Fibroblast of lung (primary cell): Measurements from ENCODE around the gene POLR1C. TPM values are rescaled to one million over a fixed set of nuclear protein-coding genes. Genes with fewer than 3 reads are reported as not detected.

Experiments used
- DNase-seq, 2 donors: peaks; one replicate each; pipeline versions ENCODE4 v3.0.0 to v3.0.0-alpha.2; 2010; ENCODE audit warnings: low read depth in 2 of 2
- H2AFZ ChIP-seq: 2 replicates; pipeline ENCODE4 v1.5.1; 2012; ENCODE audit warnings: low read length, control low read depth, inconsistent platforms
- H3K27ac ChIP-seq: 2 replicates; pipeline ENCODE4 v1.5.1; 2011; ENCODE audit warnings: low read length, control low read depth; ENCODE audit not compliant: insufficient read depth
- H3K27me3 ChIP-seq: 2 replicates; pipeline ENCODE4 v1.5.1; 2011; ENCODE audit warnings: mild to moderate bottlenecking, low read length; ENCODE audit not compliant: control insufficient read depth, insufficient read depth
- H3K36me3 ChIP-seq: 2 replicates; pipeline ENCODE4 v1.5.1; 2011; ENCODE audit warnings: low read length; ENCODE audit not compliant: control insufficient read depth, insufficient read depth
- H3K4me1 ChIP-seq: 2 replicates; pipeline ENCODE4 v1.5.1; 2011; ENCODE audit warnings: low read length; ENCODE audit not compliant: control insufficient read depth, insufficient read depth; ENCODE audit errors: extremely low read depth
- H3K4me2 ChIP-seq: 2 replicates; pipeline ENCODE4 v1.5.1; 2011; ENCODE audit warnings: low read length, control low read depth; ENCODE audit not compliant: insufficient read depth; ENCODE audit errors: extremely low read depth
- H3K4me3 ChIP-seq, 4 experiments: fragments of 200-600 bp in 1 of 4; sonication (generic) in 1 of 4; replicated peaks in 1 of 4; 2 replicates each; pipeline ENCODE4 v1.5.1; 2011 to 2016; ENCODE audit warnings: low read length in 4 of 4, low read depth in 3 of 4, mild to moderate bottlenecking in 3 of 4, control low read depth in 2 of 4, inconsistent platforms in 1 of 4, mixed read lengths in 1 of 4; ENCODE audit not compliant: insufficient read depth in 1 of 4; ENCODE audit errors: control extremely low read depth in 1 of 4
- H3K79me2 ChIP-seq: 2 replicates; pipeline ENCODE4 v1.5.1; 2012; ENCODE audit warnings: mild to moderate bottlenecking, low read length, inconsistent platforms; ENCODE audit not compliant: control insufficient read depth, insufficient read depth
- H3K9ac ChIP-seq: 2 replicates; pipeline ENCODE4 v1.5.1; 2011; ENCODE audit warnings: mild to moderate bottlenecking, low read length, control low read depth; ENCODE audit not compliant: insufficient read depth
- H3K9me3 ChIP-seq: 2 replicates; pipeline ENCODE4 v1.5.1; 2012; ENCODE audit warnings: low read depth, low read length; ENCODE audit not compliant: control insufficient read depth, insufficient read depth
- H4K20me1 ChIP-seq: 2 replicates; pipeline ENCODE4 v1.5.1; 2011; ENCODE audit warnings: low read length; ENCODE audit not compliant: control insufficient read depth, insufficient read depth; ENCODE audit errors: extremely low read depth
- EZH2 ChIP-seq: IDR thresholded peaks from 2 replicates; pipeline ENCODE4 v1.5.1; 2012; ENCODE audit warnings: low read length, control low read depth, mild to moderate bottlenecking; ENCODE audit errors: missing control alignments
- polyA plus RNA-seq, 2 donors: library from polyadenylated mRNA; depleted of rRNA in 1 of 2; stranded (reverse) in 1 of 2; unstranded in 1 of 2; fragments of >200 nt; gene quantifications; 2 replicates each; pipeline ENCODE4 v1.2.1, GENCODE V29; 2011 to 2012; ENCODE audit warnings: missing spikeins in 1 of 2
- total RNA-seq: library from RNA; depleted of rRNA; stranded (reverse); fragments of >200 nt; gene quantifications from 2 replicates; pipeline ENCODE4 v1.2.1, GENCODE V29; 2014
- TF ChIP-seq, protein P1 (sequence below), 2 donors: IDR thresholded peaks in 1 of 2; conservative IDR thresholded peaks in 1 of 2; 1 replicate in 1 of 2; 2 replicates in 1 of 2; pipeline ENCODE4 v1.5.1; 2011 to 2012; ENCODE audit warnings: low read length in 2 of 2, control low read depth in 1 of 2, inconsistent platforms in 1 of 2, low read depth in 1 of 2, mild to moderate bottlenecking in 1 of 2

Gene POLR1C
- total and polyA plus RNA-seq, 2 donors (not counting 1 experiment from before 2014, with no cell fraction given): 27.4 to 39.7 TPM

DNA sequence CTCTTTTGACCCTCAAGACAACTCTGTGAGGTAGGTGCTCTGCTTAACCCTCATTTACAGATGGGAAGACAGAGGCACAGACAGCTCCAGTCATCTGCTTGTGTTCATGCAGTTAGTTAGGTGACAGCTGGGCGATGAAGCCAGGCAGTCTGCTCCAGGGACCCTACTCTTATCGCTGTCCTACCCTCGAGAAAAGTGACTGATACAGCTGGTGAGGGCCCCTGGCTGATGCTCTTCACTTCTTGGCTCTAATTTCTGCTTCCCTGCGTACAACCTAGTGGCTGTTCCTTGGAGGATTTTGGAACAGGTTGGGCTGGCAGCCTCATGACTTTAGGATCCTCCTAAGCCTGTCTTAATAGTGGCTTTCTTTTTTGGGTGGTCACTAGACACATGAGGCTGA lies 48.6 kb upstream of the POLR1C start:
- Histone ChIP-seq H3K9ac (no peak overlapping the region), H4K20me1 (no peaks in the 10 kb centered on the region)

DNA sequence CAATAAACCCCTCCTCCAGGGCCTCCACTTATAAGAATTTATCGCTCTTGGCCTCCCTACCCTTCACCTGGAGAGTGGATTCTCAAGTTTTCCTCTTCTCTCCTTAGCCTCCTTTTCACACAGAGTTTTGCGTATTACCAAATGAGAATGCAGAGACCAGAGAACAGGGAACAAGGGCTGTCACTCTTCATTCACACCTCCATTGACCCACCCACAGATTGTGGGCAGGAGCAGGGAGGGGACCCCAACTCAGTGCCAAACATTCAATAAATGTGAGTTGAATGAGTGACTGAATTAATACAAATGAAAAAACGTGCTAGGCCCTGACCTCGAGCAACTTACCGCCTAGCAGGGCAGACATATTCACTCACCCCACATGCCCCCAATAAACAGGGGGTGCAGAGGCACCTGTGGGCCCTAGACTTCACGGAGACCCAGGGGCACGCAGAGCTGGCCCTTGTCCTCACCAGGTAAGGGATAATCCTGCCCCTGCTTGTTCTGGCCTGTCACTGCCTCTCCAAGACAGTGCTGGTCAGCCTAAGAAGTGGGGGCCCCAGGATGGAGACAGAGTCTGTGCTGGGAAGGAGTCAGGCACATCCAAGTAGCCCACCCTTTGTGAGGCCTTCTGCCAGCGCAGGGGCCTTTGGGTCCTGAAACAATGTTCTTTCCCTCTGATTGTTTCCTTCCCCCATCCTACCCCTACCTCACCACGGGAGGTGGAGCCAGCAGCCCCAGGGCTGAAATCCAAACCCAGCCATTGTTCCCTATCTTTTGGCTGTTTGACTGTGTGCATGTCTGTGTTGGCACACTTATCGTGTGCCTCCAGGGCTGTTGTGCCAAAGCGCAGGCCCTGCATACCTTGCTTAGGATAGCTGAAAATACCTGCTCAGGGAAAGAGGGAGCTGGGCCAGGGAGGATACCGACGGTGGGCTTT lies 47.9 kb upstream of the POLR1C start:
- Histone ChIP-seq H3K36me3 (no peaks in the 10 kb centered on the region), H3K27ac (no peak overlapping the region), H2AFZ (no peak overlapping the region), H3K27me3 (peaks cover 9% of the 10 kb centered on the region), H3K79me2 (no peaks in the 10 kb centered on the region), H3K9me3 (no peaks in the 10 kb centered on the region), H3K4me1 (no peaks in the 10 kb centered on the region), H3K4me2 (no peak overlapping the region), H3K9ac (no peak overlapping the region), H4K20me1 (no peaks in the 10 kb centered on the region), H3K4me3 (no peak overlapping the region)
- TF ChIP-seq, protein P1, sequence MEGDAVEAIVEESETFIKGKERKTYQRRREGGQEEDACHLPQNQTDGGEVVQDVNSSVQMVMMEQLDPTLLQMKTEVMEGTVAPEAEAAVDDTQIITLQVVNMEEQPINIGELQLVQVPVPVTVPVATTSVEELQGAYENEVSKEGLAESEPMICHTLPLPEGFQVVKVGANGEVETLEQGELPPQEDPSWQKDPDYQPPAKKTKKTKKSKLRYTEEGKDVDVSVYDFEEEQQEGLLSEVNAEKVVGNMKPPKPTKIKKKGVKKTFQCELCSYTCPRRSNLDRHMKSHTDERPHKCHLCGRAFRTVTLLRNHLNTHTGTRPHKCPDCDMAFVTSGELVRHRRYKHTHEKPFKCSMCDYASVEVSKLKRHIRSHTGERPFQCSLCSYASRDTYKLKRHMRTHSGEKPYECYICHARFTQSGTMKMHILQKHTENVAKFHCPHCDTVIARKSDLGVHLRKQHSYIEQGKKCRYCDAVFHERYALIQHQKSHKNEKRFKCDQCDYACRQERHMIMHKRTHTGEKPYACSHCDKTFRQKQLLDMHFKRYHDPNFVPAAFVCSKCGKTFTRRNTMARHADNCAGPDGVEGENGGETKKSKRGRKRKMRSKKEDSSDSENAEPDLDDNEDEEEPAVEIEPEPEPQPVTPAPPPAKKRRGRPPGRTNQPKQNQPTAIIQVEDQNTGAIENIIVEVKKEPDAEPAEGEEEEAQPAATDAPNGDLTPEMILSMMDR (conservative IDR thresholded peaks at IDR 0.05 in 1 of 2, IDR thresholded peaks at IDR 0.05 in 1 of 2; ENCODE audit: low read depth in 1 of 2, low read length in 2 of 2): no peak
- no peak for TF ChIP-seq EZH2
- DNase-seq: no peak

More for the DNA sequence above, 48.6 kb upstream of the POLR1C start:
- Histone ChIP-seq H3K36me3 (no peaks in the 10 kb centered on the region), H3K27ac (no peak overlapping the region), H2AFZ (no peak overlapping the region), H3K79me2 (no peaks in the 10 kb centered on the region), H3K9me3 (no peaks in the 10 kb centered on the region), H3K4me1 (no peaks in the 10 kb centered on the region), H3K4me3 (no peak overlapping the region), H3K4me2 (no peak overlapping the region), H3K27me3 (peaks cover 9% of the 10 kb centered on the region)
- no peak for DNase-seq
- no peak for TF ChIP-seq EZH2
- TF ChIP-seq, protein P1 (conservative IDR thresholded peaks at IDR 0.05 in 1 of 2, IDR thresholded peaks at IDR 0.05 in 1 of 2; ENCODE audit: low read depth in 1 of 2, low read length in 2 of 2): no peak

DNA sequence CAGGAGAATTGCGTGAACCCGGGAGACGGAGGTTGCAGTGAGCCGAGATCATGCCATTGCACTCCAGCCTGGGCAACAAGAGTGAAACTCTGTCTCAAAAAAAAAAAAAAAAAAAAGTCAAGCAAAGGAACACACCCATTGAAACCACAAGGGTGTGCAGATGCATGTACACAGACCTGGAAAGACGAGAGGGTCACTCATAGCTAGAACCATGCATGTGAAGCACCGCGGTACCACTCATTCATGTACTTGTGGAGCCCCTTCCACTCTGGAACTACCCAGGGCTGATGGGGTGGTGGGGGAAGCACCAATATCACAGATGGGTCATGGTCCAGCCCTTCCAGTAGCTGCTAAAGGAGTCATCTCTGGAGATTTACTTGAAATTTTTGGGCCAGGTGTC lies 46.9 kb upstream of the POLR1C start:
- H3K4me3 ChIP-seq: no peak overlapping the region
- H3K36me3 ChIP-seq: no peaks in the 10 kb centered on the region
- H3K79me2 ChIP-seq: no peaks in the 10 kb centered on the region
- peaks cover 9% of the 10 kb centered on the region for H3K27me3 ChIP-seq
- H3K27ac ChIP-seq: no peak overlapping the region
- H2AFZ ChIP-seq: no peak overlapping the region
- H3K4me2 ChIP-seq: no peak overlapping the region
- no peak overlapping the region for H3K9ac ChIP-seq
- no peaks in the 10 kb centered on the region for H3K9me3 ChIP-seq
- H4K20me1 ChIP-seq: no peaks in the 10 kb centered on the region
- DNase-seq: no peak
- TF ChIP-seq, protein P1 (conservative IDR thresholded peaks at IDR 0.05 in 1 of 2, IDR thresholded peaks at IDR 0.05 in 1 of 2; ENCODE audit: low read depth in 1 of 2, low read length in 2 of 2): no peak
- no peak for TF ChIP-seq EZH2
- no peaks in the 10 kb centered on the region for H3K4me1 ChIP-seq
